Left ventricle myocardium inferior (tissue), 1 donor: ENCODE measurements around the gene CCNF. TPM values are rescaled to one million over a fixed set of nuclear protein-coding genes. Genes with fewer than 3 reads are reported as not detected.
"Not testable (repeated sequence)": the region's sequence is repeated elsewhere in the genome, so short reads cannot be mapped to it uniquely, and the experiment has no call there.

Source experiments
- DNase-seq: peaks from one replicate; pipeline ENCODE4 v3.0.0-alpha.2; 2020
- H3K27ac ChIP-seq: fragments of 200-600 bp; replicated peaks from 2 replicates; pipeline ENCODE4 v1.8.0; 2021
- H3K27me3 ChIP-seq: fragments of 200-600 bp; 2 replicates; pipeline ENCODE4 v1.8.0; 2021; ENCODE audit warnings: low read depth
- H3K36me3 ChIP-seq: fragments of 200-600 bp; 2 replicates; pipeline ENCODE4 v1.8.0; 2021
- H3K4me1 ChIP-seq: fragments of 200-600 bp; 2 replicates; pipeline ENCODE4 v1.8.0; 2021
- H3K4me3 ChIP-seq: fragments of 200-600 bp; 2 replicates; pipeline ENCODE4 v1.8.0; 2021; ENCODE audit warnings: mild to moderate bottlenecking, moderate library complexity
- H3K9me3 ChIP-seq: fragments of 200-600 bp; replicated peaks from 2 replicates; pipeline ENCODE4 v1.8.0; 2021
- intact Hi-C: fragments of 100-400 bp; cut with micrococcal nuclease; formaldehyde crosslinking; loops from one replicate; pipeline ENCODE4 v1.11.0; 2022
- total RNA-seq: library from RNA; stranded (reverse); fragmentation: NEBNext Ultra II Directional; extraction: Animal tissue kit (Norgen Biotek cat#: 25700); gene quantifications from one replicate; pipeline ENCODE4 v1.2.1, GENCODE V29; 2021
- TF ChIP-seq, protein P1 (sequence below): fragments of 200-600 bp; IDR thresholded peaks from 2 replicates; pipeline ENCODE4 v1.8.0; 2021; ENCODE audit warnings: antibody characterized with exemption, mild to moderate bottlenecking, borderline replicate concordance
- donor health status: DM: no; HTN: yes; CAD: no; lungs with severe emphysema.

Gene CCNF
- total RNA-seq, 1 donor from 2014 or later = 0.96 TPM

DNA sequence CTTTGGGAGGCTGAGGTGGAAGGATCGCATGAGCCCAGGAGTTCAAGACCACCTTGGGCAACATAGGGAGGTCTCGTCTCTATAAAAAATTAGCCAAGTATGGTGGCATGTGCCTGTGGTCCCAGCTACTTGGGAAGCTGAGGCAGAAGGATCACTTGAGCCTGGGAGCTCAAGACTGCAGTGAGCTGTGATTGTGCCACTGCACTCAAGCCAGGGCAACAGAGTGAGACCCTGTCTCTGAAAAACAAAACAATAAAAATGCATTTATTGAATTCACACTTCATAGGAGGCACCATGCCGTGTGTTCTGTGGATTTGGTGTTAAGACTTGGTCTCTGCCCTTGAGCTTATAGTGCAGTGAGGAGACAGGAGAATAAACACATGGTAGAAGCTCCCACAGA, 48.1 kb downstream of the CCNF start:
- H3K36me3 ChIP-seq = no peaks in the 10 kb centered on the region
- no peaks in the 10 kb centered on the region for H3K9me3 ChIP-seq
- DNase-seq = no peak
- no peak overlapping the region for H3K4me3 ChIP-seq
- H3K4me1 ChIP-seq = peaks cover 34% of the 10 kb centered on the region
- H3K27ac ChIP-seq = no peak overlapping the region
- intact Hi-C loops = no loop called here
- peaks cover 13% of the 10 kb centered on the region for H3K27me3 ChIP-seq
- TF ChIP-seq, protein P1, sequence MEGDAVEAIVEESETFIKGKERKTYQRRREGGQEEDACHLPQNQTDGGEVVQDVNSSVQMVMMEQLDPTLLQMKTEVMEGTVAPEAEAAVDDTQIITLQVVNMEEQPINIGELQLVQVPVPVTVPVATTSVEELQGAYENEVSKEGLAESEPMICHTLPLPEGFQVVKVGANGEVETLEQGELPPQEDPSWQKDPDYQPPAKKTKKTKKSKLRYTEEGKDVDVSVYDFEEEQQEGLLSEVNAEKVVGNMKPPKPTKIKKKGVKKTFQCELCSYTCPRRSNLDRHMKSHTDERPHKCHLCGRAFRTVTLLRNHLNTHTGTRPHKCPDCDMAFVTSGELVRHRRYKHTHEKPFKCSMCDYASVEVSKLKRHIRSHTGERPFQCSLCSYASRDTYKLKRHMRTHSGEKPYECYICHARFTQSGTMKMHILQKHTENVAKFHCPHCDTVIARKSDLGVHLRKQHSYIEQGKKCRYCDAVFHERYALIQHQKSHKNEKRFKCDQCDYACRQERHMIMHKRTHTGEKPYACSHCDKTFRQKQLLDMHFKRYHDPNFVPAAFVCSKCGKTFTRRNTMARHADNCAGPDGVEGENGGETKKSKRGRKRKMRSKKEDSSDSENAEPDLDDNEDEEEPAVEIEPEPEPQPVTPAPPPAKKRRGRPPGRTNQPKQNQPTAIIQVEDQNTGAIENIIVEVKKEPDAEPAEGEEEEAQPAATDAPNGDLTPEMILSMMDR = no peak

- Histone ChIP-seq H3K4me3 (no peak overlapping the region), H3K9me3 (no peaks in the 10 kb centered on the region), H3K36me3 (no peaks in the 10 kb centered on the region), H3K27me3 (peaks cover 4% of the 10 kb centered on the region), H3K27ac (no peak overlapping the region), H3K4me1 (peaks cover 39% of the 10 kb centered on the region)
- intact Hi-C loops = no loop called here
- DNase-seq = no peak
- TF ChIP-seq, protein P1 = no peak
These were observed 49.0 kb downstream of the CCNF start for GRCh38 chr16:2478279-2478678.

DNA sequence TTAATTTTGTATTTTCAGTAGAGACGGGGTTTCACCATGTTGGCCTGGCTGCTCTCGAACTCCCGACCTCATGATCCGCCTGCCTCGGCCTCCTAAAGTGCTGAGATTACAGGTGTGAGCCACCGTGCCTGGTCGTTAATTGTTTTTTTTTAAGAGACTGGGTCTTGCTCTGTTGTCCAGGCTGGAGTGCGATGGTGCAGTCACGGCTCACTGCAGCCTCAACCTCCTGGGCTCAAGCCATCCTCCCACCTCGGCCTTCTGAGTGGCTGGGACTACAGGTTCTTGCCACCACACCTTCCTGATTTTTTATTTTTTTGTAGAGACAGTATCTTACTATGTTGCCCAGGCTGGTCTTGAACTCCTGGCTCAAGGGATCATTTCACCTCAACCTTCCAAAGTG, 50.7 kb downstream of the CCNF start:
- intact Hi-C loops, H3K27me3 ChIP-seq, H3K4me3 ChIP-seq, H3K9me3 ChIP-seq, H3K36me3 ChIP-seq, DNase-seq, H3K27ac ChIP-seq: not testable (repeated sequence)
- peaks cover 43% of the 10 kb centered on the region for H3K4me1 ChIP-seq

- H3K4me3 ChIP-seq = no peak overlapping the region
- intact Hi-C loops = no loop called here
- DNase-seq = no peak
- H3K9me3 ChIP-seq = no peaks in the 10 kb centered on the region
- H3K27ac ChIP-seq = no peak overlapping the region
- TF ChIP-seq, protein P1 = no peak
- no peaks in the 10 kb centered on the region for H3K27me3 ChIP-seq
- H3K4me1 ChIP-seq = peaks cover 44% of the 10 kb centered on the region
- no peaks in the 10 kb centered on the region for H3K36me3 ChIP-seq
These were observed 51.7 kb downstream of the CCNF start for GRCh38 chr16:2480948-2481347.

DNA sequence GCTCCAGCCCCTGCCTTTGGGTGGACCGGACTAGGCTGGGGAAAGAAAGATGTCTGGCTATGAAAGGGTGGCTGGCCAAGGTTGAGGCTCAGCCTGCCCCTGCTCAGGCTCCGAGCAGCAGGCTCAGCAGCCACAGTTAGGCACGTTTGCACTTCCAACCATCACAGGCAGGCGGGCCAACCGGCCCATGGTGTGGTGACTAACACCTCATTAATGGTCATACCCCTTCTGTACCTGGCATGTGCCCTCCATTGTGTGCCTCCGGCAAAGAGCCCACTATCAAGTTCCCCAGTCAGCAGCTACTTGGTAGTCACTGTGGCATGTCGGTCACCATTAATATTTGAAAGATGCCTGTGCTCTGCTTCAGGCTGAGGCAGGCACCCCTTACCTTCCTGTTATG, 52.4 kb downstream of the CCNF start:
- no peak for DNase-seq
- no peaks in the 10 kb centered on the region for H3K36me3 ChIP-seq
- H3K4me3 ChIP-seq = no peak overlapping the region
- TF ChIP-seq, protein P1 = no peak
- intact Hi-C loops = no loop called here
- no peaks in the 10 kb centered on the region for H3K9me3 ChIP-seq
- H3K27ac ChIP-seq = no peak overlapping the region
- no peaks in the 10 kb centered on the region for H3K27me3 ChIP-seq
- H3K4me1 ChIP-seq = peaks cover 46% of the 10 kb centered on the region

DNA sequence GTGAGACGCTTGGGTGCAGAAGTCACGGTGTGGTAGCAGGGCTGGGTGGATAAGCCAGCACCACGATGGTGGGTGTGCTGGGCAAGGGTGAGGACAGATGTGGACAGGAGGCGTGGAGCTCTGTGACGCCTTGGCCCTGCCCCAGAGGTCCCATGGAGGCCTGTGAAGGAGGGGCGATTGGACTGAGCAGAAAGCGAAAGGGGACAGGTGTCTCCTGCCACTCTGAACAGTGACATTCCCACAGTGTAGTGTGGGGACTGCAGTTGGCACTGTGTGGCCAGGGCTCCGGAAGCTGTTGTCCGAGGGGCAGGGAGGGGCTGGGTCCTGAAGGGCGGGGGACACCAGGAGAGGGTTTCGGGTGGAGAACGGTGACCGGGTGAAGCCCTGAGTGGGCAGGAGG, 53.0 kb downstream of the CCNF start:
- no peak overlapping the region for H3K4me3 ChIP-seq
- no peaks in the 10 kb centered on the region for H3K36me3 ChIP-seq
- peaks cover 51% of the 10 kb centered on the region for H3K4me1 ChIP-seq
- H3K27ac ChIP-seq = peak overlapping the region; percentile 27
- TF ChIP-seq, protein P1 = no peak
- no peaks in the 10 kb centered on the region for H3K9me3 ChIP-seq
- no peaks in the 10 kb centered on the region for H3K27me3 ChIP-seq
- DNase-seq = no peak
- intact Hi-C loops = no loop called here
